Measurements from ENCODE around the gene RPS2.

Gene RPS2

DNA sequence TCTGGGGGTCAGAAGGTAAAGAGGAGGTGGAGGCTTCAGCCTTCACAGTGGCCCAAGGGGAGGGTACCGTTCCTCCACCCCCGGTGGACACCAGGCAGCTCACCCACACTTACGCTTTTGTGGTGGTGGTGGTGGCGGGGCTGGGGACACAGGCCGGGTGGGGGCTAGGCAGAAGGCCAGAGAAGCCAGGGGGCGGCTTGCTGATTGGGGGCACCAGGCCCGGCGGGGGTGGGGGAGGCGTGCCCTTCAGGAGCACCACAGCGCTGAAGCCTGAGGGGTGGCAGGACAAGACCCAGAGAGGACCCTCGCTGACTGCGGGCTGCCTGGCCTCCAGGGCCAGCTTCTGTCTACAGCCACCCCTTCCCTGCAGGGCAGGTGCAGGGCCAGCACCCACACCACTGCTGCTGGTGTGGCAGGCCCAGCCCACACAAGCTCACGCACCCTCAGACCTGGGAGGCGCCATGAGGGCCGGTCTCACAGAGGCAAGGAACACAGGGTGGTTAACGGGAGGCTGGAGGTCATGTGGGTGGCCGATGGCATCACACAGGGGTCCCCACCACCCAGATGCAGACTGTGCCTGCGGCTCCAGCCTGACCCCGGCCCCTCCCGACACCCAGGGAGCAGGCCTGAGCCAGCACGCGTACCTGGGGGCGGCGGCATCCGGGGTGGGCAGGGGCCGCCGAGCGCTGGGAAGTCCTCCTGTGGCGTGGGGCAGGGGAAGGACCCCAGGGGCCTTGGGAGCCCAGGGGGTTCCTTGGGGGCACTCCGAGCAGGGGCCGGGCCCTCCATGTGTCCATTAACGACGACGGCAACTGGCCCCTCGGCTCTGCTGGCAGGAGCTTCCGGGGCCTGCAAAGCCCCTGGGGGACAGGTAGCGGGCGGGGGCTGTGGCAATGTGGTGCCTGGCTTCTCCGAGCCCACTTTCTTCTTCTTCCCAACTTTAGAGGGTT, 34.5 kb upstream of the RPS2 start:
- no peak for DNase-seq (ENCODE audit: low spot score)

- no peak for DNase-seq (ENCODE audit: low spot score)
Measured at GRCh38 chr16:1998360-1998835, 33.8 kb upstream of the RPS2 start.

GRCh38 chr16:1997494-1998359, 33.1 kb upstream of the RPS2 start:
- no peak for DNase-seq (ENCODE audit: low spot score)

DNA sequence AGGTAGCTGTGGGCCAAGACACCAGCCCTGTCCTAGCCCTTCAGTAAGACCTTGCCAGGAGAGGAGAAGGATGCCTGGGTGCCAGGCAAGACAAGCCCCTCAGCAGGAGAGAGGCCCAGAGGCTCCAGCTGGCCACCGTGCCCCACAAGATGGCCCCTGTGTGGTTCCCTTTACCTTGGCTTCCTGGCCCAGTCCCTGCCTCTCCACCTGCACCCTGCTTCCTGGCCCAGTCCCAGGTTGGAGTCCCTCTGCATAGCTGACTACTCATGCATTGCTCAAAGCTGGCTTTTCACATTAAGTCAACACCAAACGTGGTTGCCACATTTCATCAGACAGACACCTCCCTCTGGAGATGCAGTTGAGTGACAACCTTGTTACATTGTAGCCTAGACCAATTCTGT, 29.1 kb upstream of the RPS2 start:
- DNase-seq (ENCODE audit: low spot score), result no peak

- no peak for DNase-seq (ENCODE audit: low spot score)
Measured at GRCh38 chr16:1992704-1993317, 28.2 kb upstream of the RPS2 start.

DNA sequence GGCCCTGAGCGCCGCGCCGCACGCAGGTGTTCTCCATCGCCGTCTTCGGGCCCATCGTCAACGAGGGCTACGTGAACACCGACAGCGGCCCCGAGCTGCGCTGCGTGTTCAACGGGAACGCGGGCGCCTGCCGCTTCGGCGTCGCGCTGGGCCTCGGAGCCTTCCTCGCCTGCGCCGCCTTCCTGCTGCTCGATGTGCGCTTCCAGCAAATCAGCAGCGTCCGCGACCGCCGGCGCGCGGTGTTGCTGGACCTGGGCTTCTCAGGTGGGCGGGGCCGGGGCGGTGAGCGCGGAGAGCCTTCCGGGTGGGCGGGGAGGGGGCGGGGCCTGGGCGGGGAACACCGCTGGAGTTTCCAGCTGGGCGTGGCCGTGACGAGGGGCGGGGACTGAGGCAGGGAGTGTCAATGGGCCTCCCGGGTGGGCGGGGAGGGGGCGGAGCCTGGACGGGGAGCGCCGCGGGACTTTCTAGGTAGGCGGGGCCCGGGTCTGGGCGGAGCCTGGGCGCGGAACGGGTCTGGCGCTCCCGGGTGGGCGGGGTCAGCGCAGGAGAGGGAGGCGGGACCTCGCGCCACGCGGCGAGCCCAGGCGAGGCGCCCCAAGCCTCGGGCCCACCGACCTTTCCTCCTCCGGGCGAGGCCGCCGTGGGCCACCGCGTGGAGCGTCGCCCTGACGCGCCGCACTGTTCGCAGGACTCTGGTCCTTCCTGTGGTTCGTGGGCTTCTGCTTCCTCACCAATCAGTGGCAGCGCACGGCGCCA, 27.5 kb upstream of the RPS2 start:
- peak; percentile 95 for DNase-seq (ENCODE audit: low spot score)

DNA sequence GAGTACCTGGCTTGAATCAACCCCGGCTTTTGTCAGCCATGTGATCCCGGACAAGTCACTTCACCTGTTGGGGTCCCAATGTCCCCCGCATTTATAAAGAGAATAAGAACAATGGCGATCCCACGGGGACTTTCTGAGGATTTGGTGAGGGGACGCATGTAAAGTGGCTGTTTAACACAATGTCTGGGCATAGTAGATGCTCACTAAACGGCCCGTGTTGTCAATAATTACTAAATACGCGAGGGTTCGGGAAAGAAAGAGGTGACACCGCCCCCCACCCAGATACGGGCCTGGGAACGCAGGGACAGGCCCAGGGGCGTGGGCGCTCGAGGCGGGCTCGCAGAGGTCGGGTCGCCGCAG, 26.9 kb upstream of the RPS2 start:
- no peak for DNase-seq (ENCODE audit: low spot score)

- DNase-seq (ENCODE audit: low spot score), result no peak
Measured at GRCh38 chr16:1991135-1991551, 26.5 kb upstream of the RPS2 start.

GRCh38 chr16:1990351-1991134, 25.9 kb upstream of the RPS2 start:
- DNase-seq (ENCODE audit: low spot score), result no peak

- no peak for DNase-seq (ENCODE audit: low spot score)
Measured at GRCh38 chr16:1990101-1990350, 25.4 kb upstream of the RPS2 start.

- no peak for DNase-seq (ENCODE audit: low spot score)
Measured at GRCh38 chr16:1989209-1990100, 24.8 kb upstream of the RPS2 start, which contains the start of gene SYNGR3. Gene SYNGR3 (plus strand): TSS chr16:1989970. CDS start chr16:1990103, 133 bp downstream.

DNA sequence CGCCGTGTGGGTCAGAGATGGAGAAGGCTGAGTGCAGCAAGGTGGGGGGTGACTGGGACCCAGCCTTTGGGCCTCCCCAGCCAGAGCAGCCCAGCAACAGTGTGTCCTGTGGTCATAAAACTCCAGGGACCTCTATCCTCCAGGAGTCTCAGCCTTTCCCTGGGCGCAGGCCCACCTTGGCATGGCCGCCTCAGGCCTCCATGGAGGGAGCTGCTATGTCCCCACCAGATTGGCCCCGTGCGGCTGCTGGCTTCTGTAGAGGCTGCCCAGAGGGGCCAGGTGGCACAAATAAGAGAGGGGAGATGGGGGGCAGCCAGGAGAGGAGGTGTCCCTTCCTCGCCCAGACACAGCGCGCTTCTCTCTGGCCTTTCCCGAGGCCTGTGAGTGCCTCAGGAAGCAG, 22.6 kb upstream of the RPS2 start:
- DNase-seq (ENCODE audit: low spot score), result no peak

DNA sequence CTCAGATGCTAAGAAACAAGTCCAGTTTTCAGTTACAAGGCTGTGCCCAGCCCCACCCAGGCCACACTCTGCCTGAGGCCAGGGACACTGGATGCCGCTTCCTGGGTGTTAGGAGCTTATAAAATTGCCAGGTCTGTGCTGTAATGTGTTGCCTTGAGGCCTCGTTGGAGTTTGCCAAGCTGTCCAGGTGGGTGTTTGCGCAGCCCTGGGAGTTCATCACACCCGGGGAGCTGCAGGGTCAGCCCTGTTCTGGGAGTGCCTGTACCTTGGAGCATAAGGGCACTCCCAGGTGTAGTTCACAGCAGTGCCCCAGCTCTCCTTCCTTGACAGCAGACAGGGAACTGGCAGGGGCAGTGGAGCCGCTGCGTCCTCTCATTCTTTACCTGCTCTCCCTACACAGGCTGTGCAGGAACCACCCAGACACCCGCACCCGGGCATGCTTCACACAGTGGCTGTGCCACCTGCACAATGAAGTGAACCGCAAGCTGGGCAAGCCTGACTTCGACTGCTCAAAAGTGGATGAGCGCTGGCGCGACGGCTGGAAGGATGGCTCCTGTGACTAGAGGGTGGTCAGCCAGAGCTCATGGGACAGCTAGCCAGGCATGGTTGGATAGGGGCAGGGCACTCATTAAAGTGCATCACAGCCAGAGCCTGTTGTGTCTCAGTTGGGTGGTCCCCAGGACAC, 21.0 kb upstream of the RPS2 start:
- DNase-seq (ENCODE audit: low spot score), result no peak

GRCh38 chr16:1984347-1985225, 20.0 kb upstream of the RPS2 start:
- no peak for DNase-seq (ENCODE audit: low spot score)

DNA sequence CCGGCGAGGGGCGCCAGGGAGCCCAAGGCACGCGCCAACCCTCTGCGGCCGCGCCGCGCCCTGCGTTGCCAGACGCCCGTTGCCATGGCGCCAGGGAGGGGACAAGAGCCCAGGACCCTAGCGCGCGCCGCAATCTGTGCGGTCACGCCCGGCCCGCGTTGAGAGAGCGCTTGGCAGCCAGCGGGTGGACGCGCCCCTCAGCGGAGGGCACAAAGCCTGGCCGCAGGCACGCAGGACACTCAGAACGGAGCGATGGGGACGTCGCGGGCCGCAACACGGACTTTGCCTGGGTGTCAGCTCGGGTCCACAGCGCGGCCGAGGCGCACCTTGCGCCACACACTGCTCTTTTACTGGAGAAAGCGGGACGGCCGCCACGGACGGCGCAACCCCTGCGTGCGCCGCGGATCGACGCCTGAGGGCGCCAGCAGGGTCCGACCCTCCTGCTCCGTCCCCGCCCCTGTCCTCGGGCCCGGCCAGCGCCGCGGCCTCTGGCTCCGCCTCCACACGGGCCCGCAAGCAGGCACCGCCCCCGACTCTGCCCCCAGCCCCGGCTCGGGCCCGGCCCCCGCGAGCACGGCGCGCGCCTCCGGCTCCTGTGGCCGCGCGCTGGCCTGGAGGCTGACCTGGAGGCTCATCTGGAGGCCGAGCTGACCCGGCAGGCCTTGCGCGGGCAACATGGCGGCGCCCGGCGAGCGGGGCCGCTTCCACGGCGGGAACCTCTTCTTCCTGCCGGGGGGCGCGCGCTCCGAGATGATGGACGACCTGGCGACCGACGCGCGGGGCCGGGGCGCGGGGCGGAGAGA, 19.1 kb upstream of the RPS2 start, which contains the start of gene GFER:
GFER (plus strand) TSS at position 650 of the 803 bp plus-strand sequence; CDS start at position 676, 26 bp downstream.
- peak; percentile 93 for DNase-seq (ENCODE audit: low spot score)

- DNase-seq (ENCODE audit: low spot score), result no peak
Measured at GRCh38 chr16:1982991-1983543, 18.4 kb upstream of the RPS2 start.

GRCh38 chr16:1982013-1982433, 17.4 kb upstream of the RPS2 start:
- DNase-seq (ENCODE audit: low spot score), result no peak

Data from left forelimb (tissue), 1 donor.